GM18507 (cell line): ENCODE data around the gene ERN2.
A peak's percentile ranks its signal among the peaks of the same experiment; 100 is the strongest.

Source experiments
- DNase-seq: peaks from one replicate; pipeline ENCODE4 v3.0.0; 2011; ENCODE audit warnings: low read depth; ENCODE audit not compliant: insufficient read length; ENCODE audit errors: extremely low spot score
- FAIRE-seq: peaks from 2 replicates; lab custom pipeline; 2011; peaks lifted over from hg19 to GRCh38; lab: Jason Lieb, UNC

Gene ERN2

DNA sequence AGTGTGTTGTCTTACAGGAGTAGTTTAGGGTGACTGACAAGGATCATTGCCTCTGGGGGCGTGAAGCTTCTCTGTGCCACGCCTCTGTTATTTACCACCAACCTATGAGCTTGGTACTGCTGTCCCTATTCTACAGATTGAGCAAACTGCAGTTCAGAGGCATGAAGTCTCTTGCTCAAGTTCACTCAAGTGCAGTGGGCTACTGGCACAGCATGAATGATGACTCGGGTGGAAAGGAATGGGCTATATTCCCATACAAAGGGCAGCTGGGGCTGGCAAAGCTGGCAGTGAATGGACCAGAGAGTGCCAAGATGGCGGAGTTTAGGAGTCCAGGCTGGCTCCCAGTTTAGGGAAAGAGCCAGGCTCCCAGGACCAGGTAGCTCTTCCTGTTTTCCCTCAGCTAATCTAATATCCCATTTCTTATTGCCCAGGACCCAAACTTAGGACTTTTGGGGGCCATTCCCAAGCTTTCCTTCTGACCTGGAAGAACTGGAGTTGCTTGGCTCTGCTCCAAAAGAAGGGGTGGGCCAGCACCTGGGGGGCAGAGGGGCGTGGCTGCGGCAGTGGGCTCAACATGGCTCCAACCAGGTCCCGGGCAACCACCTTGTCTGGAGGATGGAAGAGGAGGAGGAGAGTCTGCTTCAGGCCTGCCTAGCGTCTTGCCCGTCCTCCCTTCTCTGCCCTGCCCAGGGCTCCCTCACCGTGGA, 21.4 kb downstream of the ERN2 start:
- FAIRE-seq (no peak), DNase-seq (no peak)

DNA sequence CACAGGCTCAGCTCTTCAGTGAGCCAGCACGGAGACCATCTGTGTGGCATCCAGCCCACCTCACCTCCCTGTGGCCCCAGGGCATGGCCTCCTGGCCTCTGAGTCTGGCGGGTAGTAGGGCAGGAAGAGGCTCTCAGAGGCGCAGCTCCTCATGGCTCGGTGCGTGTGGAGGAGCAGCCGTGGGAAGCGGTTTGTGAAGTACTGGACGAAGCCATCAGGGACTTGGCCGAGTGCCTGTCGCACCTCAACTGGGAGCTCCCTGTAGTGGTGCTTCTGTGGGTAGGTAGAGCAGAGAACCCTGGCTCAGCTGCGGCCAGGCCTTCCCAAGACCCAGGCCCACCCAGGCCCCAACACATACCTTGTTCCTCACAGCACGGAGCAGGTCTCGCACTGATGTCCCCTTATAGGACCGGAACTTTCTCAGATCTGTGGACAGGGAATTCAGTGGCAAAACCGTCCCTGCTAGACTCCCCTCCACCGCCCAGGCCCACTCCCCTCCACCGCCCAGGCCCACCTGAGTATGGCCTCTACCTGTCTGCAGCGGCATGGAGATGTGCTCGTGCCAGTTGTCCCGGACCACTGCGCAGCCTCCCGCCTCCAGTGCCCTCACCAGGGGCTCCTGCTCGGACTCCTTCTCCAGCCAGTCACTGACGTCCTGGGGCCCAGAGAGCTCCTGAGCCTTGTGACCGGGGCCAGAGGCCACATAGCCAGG, 22.1 kb downstream of the ERN2 start:
- FAIRE-seq: no peak
- DNase-seq: no peak

DNA sequence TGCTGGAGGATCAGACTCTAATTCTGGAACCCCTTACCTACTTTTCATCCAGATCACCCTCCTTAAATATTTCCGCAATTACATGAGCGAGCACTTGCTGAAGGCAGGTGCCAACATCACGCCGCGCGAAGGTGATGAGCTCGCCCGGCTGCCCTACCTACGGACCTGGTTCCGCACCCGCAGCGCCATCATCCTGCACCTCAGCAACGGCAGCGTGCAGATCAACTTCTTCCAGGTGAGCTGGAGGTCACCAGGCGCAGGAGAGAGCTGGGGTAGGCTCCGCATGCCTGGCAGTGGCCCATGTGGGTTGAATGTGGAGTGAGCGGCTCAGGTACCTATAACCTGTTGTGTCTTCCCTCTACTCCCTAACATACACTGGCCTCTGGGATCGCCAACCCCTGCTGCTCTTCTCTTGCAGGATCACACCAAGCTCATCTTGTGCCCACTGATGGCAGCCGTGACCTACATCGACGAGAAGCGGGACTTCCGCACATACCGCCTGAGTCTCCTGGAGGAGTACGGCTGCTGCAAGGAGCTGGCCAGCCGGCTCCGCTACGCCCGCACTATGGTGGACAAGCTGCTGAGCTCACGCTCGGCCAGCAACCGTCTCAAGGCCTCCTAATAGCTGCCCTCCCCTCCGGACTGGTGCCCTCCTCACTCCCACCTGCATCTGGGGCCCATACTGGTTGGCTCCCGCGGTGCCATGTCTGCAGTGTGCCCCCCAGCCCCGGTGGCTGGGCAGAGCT, 23.4 kb downstream of the ERN2 start:
- FAIRE-seq (no peak), DNase-seq (no peak)

DNA sequence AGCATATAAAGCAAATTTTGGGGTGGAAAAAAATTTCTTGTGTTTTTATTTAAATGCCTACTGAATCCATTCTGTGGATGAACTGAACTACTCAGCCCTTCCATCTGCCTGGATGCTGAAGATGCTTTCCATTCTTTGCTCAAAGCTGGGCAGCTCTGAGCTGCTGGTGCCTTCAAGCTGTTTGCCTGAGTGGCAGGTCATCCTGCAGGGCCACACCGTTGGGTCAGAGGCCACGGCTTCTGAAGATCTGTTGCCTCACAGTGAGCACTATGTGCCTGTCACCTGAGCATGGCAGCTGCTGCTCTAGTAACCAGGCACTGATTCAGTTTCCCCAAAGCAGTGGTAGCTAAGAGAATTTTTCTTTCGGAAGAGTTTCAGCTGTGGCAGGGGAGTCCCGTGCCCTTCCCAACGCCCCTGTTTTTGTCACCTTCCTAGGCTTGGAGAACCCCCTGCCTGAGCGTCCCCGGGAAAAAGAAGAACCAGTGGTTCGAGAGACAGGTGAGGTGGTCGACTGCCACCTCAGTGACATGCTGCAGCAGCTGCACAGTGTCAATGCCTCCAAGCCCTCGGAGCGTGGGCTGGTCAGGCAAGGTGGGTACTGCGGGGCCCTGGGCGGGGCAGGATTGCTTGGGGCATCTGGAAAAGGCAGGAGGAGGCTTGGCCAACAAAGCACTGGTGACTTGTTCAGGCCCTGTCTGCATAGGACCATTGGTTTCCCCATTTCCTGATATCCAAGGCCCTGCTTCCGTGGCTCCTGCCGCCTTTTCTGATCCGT, 25.8 kb downstream of the ERN2 start:
- DNase-seq: no peak
- FAIRE-seq: no peak

DNA sequence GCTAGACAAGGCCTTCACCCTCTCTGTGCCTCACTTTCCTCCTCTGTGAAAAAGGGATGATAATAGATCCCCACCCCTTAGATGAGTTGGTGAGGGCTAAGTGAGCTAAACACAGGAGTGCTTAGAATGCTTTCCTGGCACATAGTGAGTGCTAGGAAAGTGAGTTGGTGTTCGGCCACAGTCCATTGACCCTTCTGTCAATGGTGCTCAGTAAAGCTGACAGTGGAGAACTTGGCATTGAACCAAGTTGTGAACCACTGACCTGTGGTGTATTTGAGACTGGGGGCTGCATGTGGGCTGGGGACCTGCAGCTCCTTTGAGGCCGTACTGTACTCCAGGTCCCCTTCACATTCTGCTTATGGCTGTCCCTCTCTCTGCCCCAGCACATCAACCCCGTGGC, 29.5 kb downstream of the ERN2 start:
- no peak for DNase-seq
- no peak for FAIRE-seq

DNA sequence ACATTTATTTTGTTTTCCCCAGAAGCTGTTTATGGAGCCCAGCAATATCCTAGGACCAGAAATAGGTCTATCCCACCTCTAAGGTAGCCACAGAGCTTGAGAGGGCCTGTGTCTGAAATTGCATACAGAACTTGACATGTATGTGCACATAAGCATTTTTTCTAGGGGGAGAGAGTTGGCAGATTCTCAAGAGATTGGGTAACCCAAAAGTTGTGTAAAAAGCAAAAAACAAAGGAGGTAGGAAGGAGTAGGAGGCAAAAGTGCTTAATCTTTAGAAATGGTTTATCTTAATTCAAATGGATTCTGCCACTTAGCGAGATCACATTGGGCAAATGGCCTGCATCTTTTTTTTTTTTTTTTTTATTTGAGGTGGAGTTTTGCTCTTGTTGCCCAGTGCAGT, 30.8 kb downstream of the ERN2 start:
- FAIRE-seq: no peak
- DNase-seq: no peak

DNA sequence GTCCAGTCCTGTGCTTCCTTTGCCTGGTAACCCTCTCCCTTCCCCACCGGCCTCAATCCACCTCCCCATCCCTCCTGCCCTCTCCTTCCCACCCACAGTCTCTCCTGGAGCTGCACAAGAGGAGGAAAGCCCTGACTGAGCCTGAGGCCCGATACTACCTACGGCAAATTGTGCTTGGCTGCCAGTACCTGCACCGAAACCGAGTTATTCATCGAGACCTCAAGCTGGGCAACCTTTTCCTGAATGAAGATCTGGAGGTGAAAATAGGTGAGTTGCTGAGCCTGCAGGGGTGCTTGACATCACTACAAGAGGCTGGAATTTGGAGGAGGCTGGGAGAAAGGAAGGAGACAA, 33.1 kb downstream of the ERN2 start:
- FAIRE-seq: no peak

DNA sequence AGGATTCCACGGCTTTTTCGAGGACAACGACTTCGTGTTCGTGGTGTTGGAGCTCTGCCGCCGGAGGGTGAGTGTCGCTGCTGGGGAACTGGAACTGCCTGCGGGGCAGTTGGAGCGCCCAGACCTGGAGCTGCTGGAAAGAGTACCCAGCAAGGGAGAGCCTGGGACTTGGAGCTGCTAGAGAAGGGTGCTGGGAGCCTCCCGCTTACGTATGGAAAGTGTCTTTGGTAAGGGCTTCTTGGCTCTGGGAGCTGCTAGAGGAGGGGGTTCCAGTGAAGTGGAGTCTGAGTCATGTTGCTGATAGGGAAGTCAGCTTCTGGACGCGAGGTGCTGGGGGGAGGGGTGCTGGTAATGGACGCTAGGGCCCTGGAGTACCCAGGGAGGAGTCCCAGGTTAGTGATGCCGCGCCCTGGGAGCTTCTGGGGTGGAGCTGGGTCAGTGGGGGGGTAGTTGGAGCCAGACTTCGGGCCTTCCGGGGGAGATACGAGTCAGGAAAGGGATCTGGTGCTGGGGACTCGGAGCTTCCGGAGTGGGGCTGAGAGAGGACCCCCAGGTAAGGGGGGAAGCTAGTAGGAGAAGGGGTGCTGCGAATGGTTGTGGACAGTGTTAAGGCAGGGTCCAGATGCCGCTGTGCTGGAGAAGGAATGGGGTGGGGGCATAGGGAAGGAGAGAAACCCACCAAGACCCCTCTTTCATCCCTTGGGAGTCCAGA, 33.6 kb downstream of the ERN2 start:
- FAIRE-seq (no peak), DNase-seq (no peak)

More for the DNA sequence above, 33.1 kb downstream of the ERN2 start:
- no peak for DNase-seq

DNA sequence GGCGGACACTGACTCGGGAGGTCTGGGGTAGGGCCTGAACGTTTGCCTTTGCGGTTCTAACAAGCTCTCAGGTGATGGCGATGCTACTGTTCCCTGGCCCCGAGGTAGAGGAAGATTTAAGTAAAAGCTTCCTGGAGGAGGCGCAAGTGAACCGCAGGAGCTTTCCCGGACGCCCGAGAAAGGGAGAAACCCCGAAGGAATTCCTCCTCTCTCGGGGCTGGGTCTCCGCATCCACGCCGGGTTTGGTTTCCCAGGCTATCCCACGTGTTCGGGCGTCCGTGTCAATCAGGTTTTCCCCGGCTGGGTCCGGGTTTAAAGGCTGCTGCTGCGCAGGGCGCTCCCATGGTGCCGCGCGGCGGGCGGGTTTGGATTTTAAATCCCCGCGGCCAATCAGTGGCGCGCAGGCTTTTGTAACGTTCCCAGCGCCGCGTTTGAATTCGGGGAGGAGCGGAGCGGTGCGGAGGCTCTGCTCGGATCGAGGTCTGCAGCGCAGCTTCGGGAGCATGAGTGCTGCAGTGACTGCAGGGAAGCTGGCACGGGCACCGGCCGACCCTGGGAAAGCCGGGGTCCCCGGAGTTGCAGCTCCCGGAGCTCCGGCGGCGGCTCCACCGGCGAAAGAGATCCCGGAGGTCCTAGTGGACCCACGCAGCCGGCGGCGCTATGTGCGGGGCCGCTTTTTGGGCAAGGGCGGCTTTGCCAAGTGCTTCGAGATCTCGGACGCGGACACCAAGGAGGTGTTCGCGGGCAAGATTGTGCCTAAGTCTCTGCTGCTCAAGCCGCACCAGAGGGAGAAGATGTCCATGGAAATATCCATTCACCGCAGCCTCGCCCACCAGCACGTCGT, 34.4 kb downstream of the ERN2 start, which contains the start of gene PLK1:
Gene PLK1 (plus strand): TSS at position 460 of the 844 bp plus-strand sequence. CDS start 44 bp downstream, at position 504.
- DNase-seq (peak; percentile 89), FAIRE-seq (peak; percentile 86)

DNA sequence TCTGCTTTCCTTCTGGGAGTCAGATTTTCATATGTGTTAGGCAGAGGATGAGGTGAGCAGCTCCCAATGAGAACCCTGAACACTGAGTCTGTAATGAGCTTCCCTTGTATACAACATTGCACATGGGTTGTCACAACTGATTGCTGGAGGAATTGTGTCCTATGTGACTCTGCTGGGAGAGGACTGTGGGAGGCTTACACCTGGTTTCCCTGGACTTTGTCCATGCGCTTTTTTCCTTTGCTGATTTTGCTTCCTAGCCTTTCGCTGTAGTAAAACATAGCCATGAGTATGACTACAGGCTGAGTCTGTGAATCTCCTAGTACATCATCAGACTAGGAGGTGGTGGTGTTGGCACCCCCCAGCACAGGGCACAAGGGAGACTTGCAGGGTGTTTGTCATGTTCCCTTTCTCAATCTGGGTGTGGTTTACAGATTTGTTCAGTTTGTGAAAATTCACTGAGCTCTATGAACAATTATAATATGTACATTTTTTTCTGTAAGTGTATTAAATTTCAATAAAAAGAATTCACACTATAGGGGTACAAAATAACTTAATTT, 36.0 kb downstream of the ERN2 start:
- no peak for DNase-seq
- no peak for FAIRE-seq

DNA sequence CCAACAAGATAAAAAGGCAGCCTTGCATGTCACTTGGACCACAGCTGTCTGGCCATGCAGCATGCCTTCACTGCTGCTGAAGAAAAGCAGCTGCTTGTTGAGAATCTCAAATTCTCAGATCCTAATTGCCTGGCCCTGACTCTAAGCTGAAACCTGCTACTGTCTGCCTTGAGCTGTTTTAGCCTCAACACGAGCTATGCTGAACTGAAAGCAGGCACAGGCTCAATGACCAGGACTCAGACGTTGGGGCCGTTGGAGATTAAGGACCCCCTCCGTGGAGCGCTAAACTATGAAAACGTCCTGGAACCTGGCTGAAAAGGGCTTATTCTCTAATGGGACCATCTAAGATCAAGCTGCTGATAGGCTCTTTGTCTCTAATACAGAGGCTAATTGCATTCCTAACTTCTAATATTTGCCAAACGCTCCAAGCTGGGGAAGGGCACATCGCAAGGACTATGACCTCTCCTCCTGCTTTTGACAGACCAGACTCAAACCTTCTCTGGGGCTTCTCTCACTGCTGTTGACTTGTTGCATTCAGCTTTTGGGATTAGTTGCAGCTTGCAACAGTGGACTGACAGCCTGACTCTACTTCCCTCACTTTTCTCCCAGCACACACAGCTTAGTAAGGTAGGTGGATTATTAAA, 38.9 kb downstream of the ERN2 start:
- FAIRE-seq (no peak), DNase-seq (no peak)

DNA sequence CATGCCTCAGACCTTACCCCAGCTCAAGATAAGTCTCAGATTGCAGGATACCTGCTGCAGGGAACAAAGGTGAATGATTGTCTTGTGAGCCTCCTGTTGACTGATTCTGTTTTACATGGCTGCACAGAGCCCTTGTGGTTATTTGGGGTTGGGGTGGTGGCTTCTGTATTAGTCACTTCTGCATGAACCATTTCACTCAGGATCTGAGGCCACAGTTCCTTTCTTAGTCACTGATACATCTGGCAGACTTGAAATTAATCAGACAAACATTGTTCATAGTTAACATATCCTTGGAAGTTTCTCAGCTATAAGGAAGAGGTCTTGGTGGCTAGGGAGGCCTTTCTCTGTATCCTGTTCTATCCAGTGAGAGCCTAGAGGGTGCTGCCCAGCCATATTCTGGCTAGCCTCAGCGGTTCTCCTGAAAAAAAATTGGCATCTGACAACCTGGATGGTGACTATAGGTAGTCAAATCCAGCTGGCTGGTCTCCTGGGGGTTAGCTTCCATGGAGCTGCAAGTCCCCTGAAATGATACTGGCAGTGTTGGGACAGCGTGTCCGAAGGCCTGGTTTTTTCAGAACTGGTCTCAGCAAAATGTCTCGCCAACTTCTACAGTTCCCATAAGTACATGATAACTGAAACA, 42.8 kb downstream of the ERN2 start:
- peak; percentile 93 for FAIRE-seq
- DNase-seq: peak; percentile 50

DNA sequence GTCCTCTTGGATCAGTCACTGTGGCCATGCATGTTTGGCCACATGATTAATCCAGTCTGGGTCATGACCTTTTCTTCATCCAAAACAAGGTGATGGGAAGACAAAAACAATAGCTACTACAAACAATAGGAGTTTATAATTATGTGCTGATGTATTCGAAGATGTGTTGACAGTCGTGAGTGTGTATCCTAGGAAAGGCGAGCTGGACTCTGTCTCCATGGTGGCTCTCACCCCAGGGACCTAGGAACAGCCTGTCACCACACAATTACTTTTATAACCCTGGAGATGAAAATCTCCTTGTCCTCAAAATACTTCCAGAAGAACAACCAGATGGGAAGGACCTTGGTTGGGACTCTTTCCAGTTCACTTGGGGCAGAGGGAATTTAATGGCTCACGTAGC, 44.1 kb downstream of the ERN2 start:
- DNase-seq (no peak), FAIRE-seq (no peak)

DNA sequence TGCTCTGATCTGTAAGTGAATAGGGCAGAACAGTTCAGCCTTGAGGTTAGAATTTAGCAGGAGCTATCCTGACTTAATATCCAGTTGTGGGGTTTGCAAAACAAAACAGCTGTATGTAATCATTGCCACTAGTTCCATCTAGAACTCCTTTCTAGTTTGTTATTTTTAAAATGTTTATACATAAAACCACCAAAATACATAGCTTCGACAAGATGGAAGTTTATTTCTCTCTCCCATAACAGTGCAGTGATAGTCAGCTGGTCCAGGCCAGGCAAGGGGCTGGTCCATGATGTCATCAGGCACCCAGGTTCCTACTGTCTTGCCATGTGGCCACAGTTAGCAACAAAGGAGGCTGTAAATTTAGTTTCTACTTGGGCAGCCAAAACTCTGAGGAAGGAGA, 44.8 kb downstream of the ERN2 start:
- no peak for DNase-seq
- FAIRE-seq: no peak

DNA sequence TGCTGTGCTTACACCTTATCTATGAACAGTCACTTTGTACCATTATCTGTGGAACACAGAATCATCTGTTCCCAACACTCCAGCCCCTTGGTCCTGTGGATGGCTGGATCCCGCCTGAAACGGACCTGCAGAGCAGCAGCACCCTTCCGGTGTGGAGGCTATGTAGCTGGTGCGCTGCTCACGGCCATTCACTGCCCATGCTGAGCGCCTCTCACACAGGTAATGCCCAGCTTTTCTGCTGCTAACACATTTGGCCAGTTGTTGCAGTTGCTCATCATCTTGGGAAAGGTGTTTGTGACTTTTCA, 45.7 kb downstream of the ERN2 start:
- FAIRE-seq (no peak), DNase-seq (no peak)

DNA sequence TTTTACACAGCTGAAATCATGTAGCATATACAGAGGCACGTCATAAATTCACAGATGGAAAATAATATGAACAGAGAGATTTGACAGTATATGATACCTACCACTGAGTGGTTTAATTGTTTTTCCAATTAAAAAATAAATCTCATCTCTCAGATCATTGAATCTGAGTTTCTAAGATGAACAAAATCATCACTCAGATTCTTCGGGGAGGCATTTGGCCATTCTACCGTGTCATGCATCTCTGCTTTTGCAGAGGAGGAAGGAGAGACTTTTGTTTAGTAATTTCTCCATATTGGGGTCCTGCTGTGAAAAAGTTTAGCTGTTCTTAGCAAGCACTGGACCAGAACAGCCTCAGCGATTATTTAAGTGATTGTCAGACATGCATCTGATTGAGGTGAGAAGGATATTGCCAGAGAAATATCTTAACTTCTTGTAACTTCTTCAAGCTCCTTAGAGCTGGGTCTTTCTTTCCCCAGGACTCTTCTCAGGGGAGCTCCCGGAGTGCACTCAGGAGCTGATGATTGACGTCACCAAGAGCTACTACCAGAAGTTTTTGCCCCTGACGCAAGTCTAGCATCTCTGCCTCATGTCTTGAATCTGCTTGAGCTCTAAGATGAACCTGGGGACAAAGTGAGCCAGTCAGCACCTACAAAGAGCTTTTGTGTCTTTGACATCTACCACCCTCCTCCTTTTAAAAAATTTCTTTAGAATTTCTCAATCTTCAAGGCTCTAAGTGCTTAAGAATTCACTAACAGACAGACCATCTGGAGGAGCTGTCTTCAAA, 46.3 kb downstream of the ERN2 start:
- FAIRE-seq (no peak), DNase-seq (no peak)

DNA sequence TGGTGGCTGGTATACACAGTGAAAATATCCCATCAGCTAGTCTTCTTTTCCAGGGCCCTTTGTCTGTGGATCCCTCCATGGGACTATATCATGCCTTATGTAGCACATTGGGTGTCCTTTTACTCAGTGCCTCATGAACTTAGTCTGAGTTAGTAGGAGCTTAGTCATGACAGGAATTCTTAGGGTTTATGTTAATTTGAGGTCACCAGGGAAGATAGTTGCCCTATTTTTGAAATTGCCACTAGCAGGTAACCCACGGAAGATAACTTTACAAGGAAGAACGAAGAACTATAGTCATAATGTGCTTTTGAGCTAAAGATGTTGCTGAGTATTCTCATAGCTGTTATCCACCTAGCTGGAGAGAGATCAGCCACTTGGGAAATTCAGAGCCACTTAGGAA, 49.1 kb downstream of the ERN2 start:
- FAIRE-seq: no peak
- no peak for DNase-seq
